ENCODE data around the gene TSC22D3. TPM values are rescaled to one million over a fixed set of nuclear protein-coding genes. Genes with fewer than 3 reads are reported as not detected.

The TSC22D3 gene
- total RNA-seq, 1 donor, result 57.2 TPM

DNA sequence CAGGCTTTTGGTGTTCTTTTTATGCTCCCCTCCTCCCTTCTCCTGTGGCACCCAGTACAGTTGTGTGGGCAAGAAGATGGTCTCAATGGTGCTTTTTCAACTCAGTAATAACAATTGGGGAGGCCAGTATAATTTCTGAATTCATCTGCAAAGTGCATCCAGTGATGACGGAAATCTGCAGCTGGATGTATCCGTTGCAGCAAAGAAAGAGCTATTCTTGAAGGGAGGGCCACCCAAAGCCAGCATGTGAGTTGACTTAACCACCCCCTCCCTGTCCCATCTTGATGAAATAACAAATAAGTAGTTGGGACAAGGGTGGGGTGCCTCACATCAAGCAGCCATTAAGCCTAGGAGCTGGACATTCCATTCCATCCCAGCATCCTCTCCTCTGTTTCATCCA lies 30.7 kb downstream of the TSC22D3 start:
- no peaks in the 10 kb centered on the region for H4K20me1 ChIP-seq (ENCODE audit: insufficient read depth, low read length)
- H3K4me2 ChIP-seq (ENCODE audit: insufficient read depth, low read length), result no peak overlapping the region
- H3K79me2 ChIP-seq (ENCODE audit: insufficient read depth, low read length), result no peaks in the 10 kb centered on the region
- TF ChIP-seq, protein P1, sequence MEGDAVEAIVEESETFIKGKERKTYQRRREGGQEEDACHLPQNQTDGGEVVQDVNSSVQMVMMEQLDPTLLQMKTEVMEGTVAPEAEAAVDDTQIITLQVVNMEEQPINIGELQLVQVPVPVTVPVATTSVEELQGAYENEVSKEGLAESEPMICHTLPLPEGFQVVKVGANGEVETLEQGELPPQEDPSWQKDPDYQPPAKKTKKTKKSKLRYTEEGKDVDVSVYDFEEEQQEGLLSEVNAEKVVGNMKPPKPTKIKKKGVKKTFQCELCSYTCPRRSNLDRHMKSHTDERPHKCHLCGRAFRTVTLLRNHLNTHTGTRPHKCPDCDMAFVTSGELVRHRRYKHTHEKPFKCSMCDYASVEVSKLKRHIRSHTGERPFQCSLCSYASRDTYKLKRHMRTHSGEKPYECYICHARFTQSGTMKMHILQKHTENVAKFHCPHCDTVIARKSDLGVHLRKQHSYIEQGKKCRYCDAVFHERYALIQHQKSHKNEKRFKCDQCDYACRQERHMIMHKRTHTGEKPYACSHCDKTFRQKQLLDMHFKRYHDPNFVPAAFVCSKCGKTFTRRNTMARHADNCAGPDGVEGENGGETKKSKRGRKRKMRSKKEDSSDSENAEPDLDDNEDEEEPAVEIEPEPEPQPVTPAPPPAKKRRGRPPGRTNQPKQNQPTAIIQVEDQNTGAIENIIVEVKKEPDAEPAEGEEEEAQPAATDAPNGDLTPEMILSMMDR (IDR thresholded peaks at IDR 0.05; ENCODE audit: extremely low read depth, low read depth, low read length), result no peak
- H3K4me3 ChIP-seq (ENCODE audit: insufficient read depth, low read length), result no peak overlapping the region
- no peak for DNase-seq (ENCODE audit: insufficient read length, low spot score, missing footprints)
- no peaks in the 10 kb centered on the region for H3K9me3 ChIP-seq (ENCODE audit: low read depth, low read length)
- peaks cover 6% of the 10 kb centered on the region for H3K4me1 ChIP-seq (ENCODE audit: insufficient read depth, low read length)
- H3K27me3 ChIP-seq (ENCODE audit: insufficient read depth, low read length), result peaks cover 44% of the 10 kb centered on the region
- no peaks in the 10 kb centered on the region for H3K36me3 ChIP-seq (ENCODE audit: insufficient read depth, low read length)
- no peak overlapping the region for H3K27ac ChIP-seq (ENCODE audit: low read depth, low read length)
- no peak overlapping the region for H2AFZ ChIP-seq (ENCODE audit: low read length)

GRCh38 chrX:107743995-107744394 lies 31.6 kb downstream of the TSC22D3 start:
- no peak overlapping the region for H3K27ac ChIP-seq (ENCODE audit: low read depth, low read length)
- peaks cover 41% of the 10 kb centered on the region for H3K27me3 ChIP-seq (ENCODE audit: insufficient read depth, low read length)
- H3K9me3 ChIP-seq (ENCODE audit: low read depth, low read length), result no peaks in the 10 kb centered on the region
- no peak overlapping the region for H3K4me2 ChIP-seq (ENCODE audit: insufficient read depth, low read length)
- no peaks in the 10 kb centered on the region for H3K36me3 ChIP-seq (ENCODE audit: insufficient read depth, low read length)
- no peak overlapping the region for H3K4me3 ChIP-seq (ENCODE audit: insufficient read depth, low read length)
- TF ChIP-seq, protein P1 (IDR thresholded peaks at IDR 0.05; ENCODE audit: extremely low read depth, low read depth, low read length), result no peak
- H2AFZ ChIP-seq (ENCODE audit: low read length), result no peak overlapping the region
- H3K4me1 ChIP-seq (ENCODE audit: insufficient read depth, low read length), result peaks cover 6% of the 10 kb centered on the region
- no peaks in the 10 kb centered on the region for H3K79me2 ChIP-seq (ENCODE audit: insufficient read depth, low read length)
- H4K20me1 ChIP-seq (ENCODE audit: insufficient read depth, low read length), result no peaks in the 10 kb centered on the region
- no peak for DNase-seq (ENCODE audit: insufficient read length, low spot score, missing footprints)

DNA sequence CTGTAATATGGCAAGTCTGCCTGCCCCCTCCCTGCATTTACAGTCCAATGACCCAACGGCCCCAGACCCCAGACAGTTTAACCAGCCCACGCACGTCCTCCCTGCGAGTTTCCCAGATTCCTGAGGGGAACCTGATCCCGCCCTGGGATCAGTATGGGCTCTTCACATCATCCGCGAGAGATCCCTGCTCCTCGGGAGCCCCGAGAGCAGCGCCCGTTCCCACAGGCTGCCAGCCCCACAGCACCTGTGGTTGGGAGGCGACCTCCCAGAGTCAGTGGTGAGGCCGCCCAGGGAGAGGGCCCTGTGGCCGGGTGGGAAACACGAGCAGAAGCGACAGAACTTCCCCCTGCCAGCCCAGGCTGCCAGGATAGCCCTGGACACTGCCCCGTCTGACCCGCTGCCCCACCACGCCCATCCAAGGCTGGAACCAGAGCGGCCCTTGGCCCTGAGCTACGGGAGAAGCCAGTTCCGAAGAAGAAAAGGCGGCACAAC lies 32.8 kb downstream of the TSC22D3 start:
- H3K9me3 ChIP-seq (ENCODE audit: low read depth, low read length), result no peaks in the 10 kb centered on the region
- no peaks in the 10 kb centered on the region for H3K36me3 ChIP-seq (ENCODE audit: insufficient read depth, low read length)
- H3K27me3 ChIP-seq (ENCODE audit: insufficient read depth, low read length), result peaks cover 41% of the 10 kb centered on the region
- peak overlapping the region; percentile 37 for H3K4me2 ChIP-seq (ENCODE audit: insufficient read depth, low read length)
- DNase-seq (ENCODE audit: insufficient read length, low spot score, missing footprints), result no peak
- peaks cover 4% of the 10 kb centered on the region for H3K4me1 ChIP-seq (ENCODE audit: insufficient read depth, low read length)
- no peak overlapping the region for H3K27ac ChIP-seq (ENCODE audit: low read depth, low read length)
- TF ChIP-seq, protein P1 (IDR thresholded peaks at IDR 0.05; ENCODE audit: extremely low read depth, low read depth, low read length), result no peak
- peak overlapping the region; percentile 61 for H2AFZ ChIP-seq (ENCODE audit: low read length)
- H3K4me3 ChIP-seq (ENCODE audit: insufficient read depth, low read length), result no peak overlapping the region
- H4K20me1 ChIP-seq (ENCODE audit: insufficient read depth, low read length), result no peaks in the 10 kb centered on the region
- H3K79me2 ChIP-seq (ENCODE audit: insufficient read depth, low read length), result no peaks in the 10 kb centered on the region

GRCh38 chrX:107741404-107741790 lies 34.2 kb downstream of the TSC22D3 start:
- Histone ChIP-seq H3K79me2 (ENCODE audit: insufficient read depth, low read length) (no peaks in the 10 kb centered on the region), H3K9me3 (ENCODE audit: low read depth, low read length) (no peaks in the 10 kb centered on the region), H3K4me1 (ENCODE audit: insufficient read depth, low read length) (peaks cover 3% of the 10 kb centered on the region), H3K27ac (ENCODE audit: low read depth, low read length) (no peak overlapping the region), H3K4me3 (ENCODE audit: insufficient read depth, low read length) (no peak overlapping the region), H2AFZ (ENCODE audit: low read length) (no peak overlapping the region), H3K4me2 (ENCODE audit: insufficient read depth, low read length) (peak overlapping the region; percentile 37), H3K27me3 (ENCODE audit: insufficient read depth, low read length) (peaks cover 41% of the 10 kb centered on the region), H3K36me3 (ENCODE audit: insufficient read depth, low read length) (no peaks in the 10 kb centered on the region), H4K20me1 (ENCODE audit: insufficient read depth, low read length) (no peaks in the 10 kb centered on the region)
- TF ChIP-seq, protein P1 (IDR thresholded peaks at IDR 0.05; ENCODE audit: extremely low read depth, low read depth, low read length), result no peak
- DNase-seq (ENCODE audit: insufficient read length, low spot score, missing footprints), result no peak

Data from osteoblast (primary cell).